Gastroesophageal sphincter (tissue), 4 donors: ENCODE data around the gene USP25. TPM values are rescaled to one million over a fixed set of nuclear protein-coding genes. Genes with fewer than 3 reads are reported as not detected.

Experiments
- ATAC-seq: fragments of 150-250 bp; one replicate; pipeline ENCODE4 v1.9.1; 2016; ENCODE audit warnings: mild to moderate bottlenecking, moderate library complexity
- H3K27ac ChIP-seq, 4 donors: fragments of 200-600 bp; sonication (generic) in 3 of 4; 1 replicate in 3 of 4; 2 replicates in 1 of 4; pipeline ENCODE4 v1.5.1; 2016 to 2019
- H3K27me3 ChIP-seq: fragments of 200-600 bp; sonication (generic); one replicate; pipeline ENCODE4 v1.5.1; 2019
- H3K36me3 ChIP-seq, 2 donors: fragments of 200-600 bp; sonication (generic); one replicate each; pipeline ENCODE4 v1.5.1; 2019; ENCODE audit warnings: control low read depth in 1 of 2
- H3K4me1 ChIP-seq, 3 donors: fragments of 200-600 bp; sonication (generic); 1 replicate in 2 of 3; 2 replicates in 1 of 3; pipeline ENCODE4 v1.5.1; 2016 to 2019; ENCODE audit warnings: control low read depth in 2 of 3
- H3K4me3 ChIP-seq, 2 donors: fragments of 200-600 bp; sonication (generic); one replicate each; pipeline ENCODE4 v1.5.1; 2019; ENCODE audit warnings: mild to moderate bottlenecking in 1 of 2, moderate library complexity in 1 of 2
- H3K9me3 ChIP-seq, 3 donors: fragments of 200-600 bp; sonication (generic); one replicate each; pipeline ENCODE4 v1.5.1; 2017 to 2019; ENCODE audit warnings: control low read depth in 2 of 3
- EP300 ChIP-seq: sonication (generic); formaldehyde crosslinking; IDR thresholded peaks from one replicate; pipeline ENCODE4 v1.6.1; 2017; ENCODE audit warnings: antibody characterized with exemption, mild to moderate bottlenecking
- POLR2A ChIP-seq, 2 donors: fragments of 450-650 bp; IDR thresholded peaks; one replicate each; pipeline ENCODE4 v1.6.1; 2017; ENCODE audit warnings: antibody characterized with exemption in 2 of 2, mild to moderate bottlenecking in 2 of 2, moderate library complexity in 1 of 2
- POLR2AphosphoS5 ChIP-seq: sonication (generic); formaldehyde crosslinking; IDR thresholded peaks from one replicate; pipeline ENCODE4 v1.6.1; 2017; ENCODE audit warnings: antibody characterized with exemption
- WGBS, 2 donors: methylation state at CpG; one replicate each; pipeline ENCODE4 v1.1.5; 2018; ENCODE audit warnings: low coverage in 1 of 2; 5-methylcytosine and 5-hydroxymethylcytosine counted together
- total RNA-seq, 4 donors: library from RNA; depleted of rRNA; stranded (reverse); fragments of >200 nt; gene quantifications; one replicate each; pipeline ENCODE4 v1.1.0, GENCODE V29; 2016
- TF ChIP-seq, protein P1 (sequence below), 4 experiments: fragments of 200-600 bp in 2 of 4; fragments of 450-650 bp in 2 of 4; sonication (generic) in 1 of 4; IDR thresholded peaks; one replicate each; pipeline ENCODE4 v1.5.1; 2017 to 2019; ENCODE audit warnings: antibody characterized with exemption in 4 of 4, mild to moderate bottlenecking in 2 of 4, moderate library complexity in 2 of 4

The USP25 gene
- total RNA-seq, 4 donors from 2014 or later, result 51.2 to 77.3 (median 59.5) TPM

- Histone ChIP-seq H3K4me1 (no peaks in the 10 kb centered on the region), H3K4me3 (no peak overlapping the region), H3K27me3 (no peaks in the 10 kb centered on the region), H3K27ac (no peak overlapping the region), H3K36me3 (peaks cover 0 to 17% of the 10 kb centered on the region in 2 donors), H3K9me3 (no peaks in the 10 kb centered on the region)
- TF ChIP-seq POLR2AphosphoS5 (no peak), POLR2A (IDR thresholded peaks at IDR 0.05) (no peak), EP300 (no peak)
- TF ChIP-seq, protein P1, sequence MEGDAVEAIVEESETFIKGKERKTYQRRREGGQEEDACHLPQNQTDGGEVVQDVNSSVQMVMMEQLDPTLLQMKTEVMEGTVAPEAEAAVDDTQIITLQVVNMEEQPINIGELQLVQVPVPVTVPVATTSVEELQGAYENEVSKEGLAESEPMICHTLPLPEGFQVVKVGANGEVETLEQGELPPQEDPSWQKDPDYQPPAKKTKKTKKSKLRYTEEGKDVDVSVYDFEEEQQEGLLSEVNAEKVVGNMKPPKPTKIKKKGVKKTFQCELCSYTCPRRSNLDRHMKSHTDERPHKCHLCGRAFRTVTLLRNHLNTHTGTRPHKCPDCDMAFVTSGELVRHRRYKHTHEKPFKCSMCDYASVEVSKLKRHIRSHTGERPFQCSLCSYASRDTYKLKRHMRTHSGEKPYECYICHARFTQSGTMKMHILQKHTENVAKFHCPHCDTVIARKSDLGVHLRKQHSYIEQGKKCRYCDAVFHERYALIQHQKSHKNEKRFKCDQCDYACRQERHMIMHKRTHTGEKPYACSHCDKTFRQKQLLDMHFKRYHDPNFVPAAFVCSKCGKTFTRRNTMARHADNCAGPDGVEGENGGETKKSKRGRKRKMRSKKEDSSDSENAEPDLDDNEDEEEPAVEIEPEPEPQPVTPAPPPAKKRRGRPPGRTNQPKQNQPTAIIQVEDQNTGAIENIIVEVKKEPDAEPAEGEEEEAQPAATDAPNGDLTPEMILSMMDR (IDR thresholded peaks at IDR 0.05), result no peak
- no peak for ATAC-seq
- WGBS, 2 donors, result 75 to 93% methylated on average over 2 to 3 of the region's 3 CpGs
Measured at GRCh38 chr21:15852146-15852545, 122.4 kb downstream of the USP25 start.

GRCh38 chr21:15853126-15853525 lies 123.3 kb downstream of the USP25 start:
- H3K36me3 ChIP-seq, result peaks cover 0 to 17% of the 10 kb centered on the region in 2 donors
- no peak overlapping the region for H3K4me3 ChIP-seq
- 90 to 95% methylated on average over 3 of the region's 3 CpGs for WGBS, 2 donors
- H3K9me3 ChIP-seq, result no peaks in the 10 kb centered on the region
- ATAC-seq, result no peak
- no peaks in the 10 kb centered on the region for H3K27me3 ChIP-seq
- no peak overlapping the region for H3K27ac ChIP-seq
- H3K4me1 ChIP-seq, result no peaks in the 10 kb centered on the region
- TF ChIP-seq POLR2AphosphoS5, result no peak
- TF ChIP-seq EP300, result no peak
- TF ChIP-seq, protein P1 (IDR thresholded peaks at IDR 0.05), result no peak
- no peak for TF ChIP-seq POLR2A (IDR thresholded peaks at IDR 0.05)

DNA sequence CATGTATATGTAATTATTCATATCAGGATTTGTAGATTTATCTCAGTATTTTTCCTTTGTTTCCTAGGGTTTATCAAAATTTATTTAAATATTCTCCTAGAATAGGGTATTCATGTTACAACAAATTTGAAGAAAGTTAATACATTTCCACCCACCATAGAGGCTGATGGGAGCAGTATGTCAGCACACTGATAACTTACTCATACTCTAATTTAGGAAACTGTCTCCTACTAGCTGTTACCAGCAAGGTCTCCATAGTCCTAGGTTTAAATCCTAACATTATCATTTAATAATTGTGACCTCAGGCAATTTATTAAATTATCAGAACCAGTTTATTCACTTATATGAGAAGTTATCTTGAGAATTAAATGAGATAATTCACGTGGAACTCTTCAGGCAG lies 127.0 kb downstream of the USP25 start:
- TF ChIP-seq EP300 (no peak), POLR2AphosphoS5 (no peak), POLR2A (IDR thresholded peaks at IDR 0.05) (no peak)
- TF ChIP-seq, protein P1 (IDR thresholded peaks at IDR 0.05), result no peak
- ATAC-seq, result no peak
- 93 to 100% methylated on average over 1 of the region's 1 CpG for WGBS, 2 donors
- H3K27ac ChIP-seq, result no peak overlapping the region
- peaks cover 0 to 17% of the 10 kb centered on the region in 2 donors for H3K36me3 ChIP-seq
- H3K27me3 ChIP-seq, result no peaks in the 10 kb centered on the region
- no peaks in the 10 kb centered on the region for H3K4me1 ChIP-seq
- H3K4me3 ChIP-seq, result no peak overlapping the region
- H3K9me3 ChIP-seq, result no peaks in the 10 kb centered on the region

DNA sequence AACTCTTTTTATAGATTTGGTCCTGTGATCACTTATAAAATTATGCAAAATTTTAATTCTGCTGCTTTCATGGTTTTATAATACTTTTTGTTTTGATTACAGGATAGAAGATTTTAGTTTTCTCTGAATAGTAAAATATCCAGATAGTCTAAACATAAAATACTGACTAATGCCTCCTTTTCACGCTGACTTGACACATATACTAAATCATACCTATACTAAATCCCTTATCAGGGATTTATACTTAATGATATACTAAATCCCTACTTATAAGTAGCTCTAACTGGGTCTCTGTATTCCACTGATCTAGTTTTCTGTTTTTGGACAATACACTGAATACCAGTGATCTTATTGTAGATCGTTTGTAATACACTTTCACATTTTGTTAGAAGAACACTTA lies 128.0 kb downstream of the USP25 start:
- H3K4me3 ChIP-seq, result no peak overlapping the region
- ATAC-seq, result no peak
- H3K27ac ChIP-seq, result no peak overlapping the region
- no peaks in the 10 kb centered on the region for H3K9me3 ChIP-seq
- H3K36me3 ChIP-seq, result peaks cover 0 to 17% of the 10 kb centered on the region in 2 donors
- H3K27me3 ChIP-seq, result no peaks in the 10 kb centered on the region
- no peaks in the 10 kb centered on the region for H3K4me1 ChIP-seq
- TF ChIP-seq, protein P1 (IDR thresholded peaks at IDR 0.05), result no peak
- TF ChIP-seq EP300 (no peak), POLR2A (IDR thresholded peaks at IDR 0.05) (no peak), POLR2AphosphoS5 (no peak)
- WGBS, 2 donors, result 39 to 51% methylated on average over 2 of the region's 2 CpGs

DNA sequence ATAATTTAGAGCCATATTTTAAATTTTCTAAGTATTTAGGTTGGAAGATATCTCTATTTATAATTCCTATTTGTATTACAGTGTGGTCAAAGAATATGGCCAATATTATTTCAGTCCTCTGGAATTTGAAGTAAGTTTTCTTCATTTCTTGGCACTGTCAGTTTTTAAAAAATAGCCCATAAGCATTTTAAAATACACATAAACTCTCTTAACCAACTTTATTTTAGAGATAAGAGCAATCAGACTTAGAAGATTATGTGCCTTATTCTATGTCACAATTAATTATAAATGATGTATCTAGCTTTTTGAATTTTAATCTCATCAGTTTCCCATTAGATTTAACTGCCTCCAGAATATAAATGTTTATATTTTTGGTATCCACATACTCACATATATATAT lies 130.8 kb downstream of the USP25 start:
- no peak for ATAC-seq
- no peak for TF ChIP-seq POLR2A (IDR thresholded peaks at IDR 0.05)
- TF ChIP-seq EP300, result no peak
- TF ChIP-seq, protein P1 (IDR thresholded peaks at IDR 0.05), result no peak
- no peak for TF ChIP-seq POLR2AphosphoS5
- peaks cover 0 to 17% of the 10 kb centered on the region in 2 donors for H3K36me3 ChIP-seq
- H3K27ac ChIP-seq, result no peak overlapping the region
- H3K27me3 ChIP-seq, result no peaks in the 10 kb centered on the region
- H3K4me1 ChIP-seq, result no peaks in the 10 kb centered on the region
- H3K4me3 ChIP-seq, result no peak overlapping the region
- H3K9me3 ChIP-seq, result no peaks in the 10 kb centered on the region
